PC-3 (cell line): ENCODE results near the gene FRMPD2. TPM values are rescaled to one million over a fixed set of nuclear protein-coding genes. Genes with fewer than 3 reads are reported as not detected.

Experiments
- ATAC-seq: fragments of 200-7000 bp; cut with Tn5 transposase; 2 replicates; pipeline ENCODE4 v1.9.1; 2020; ENCODE audit warnings: mild to moderate bottlenecking, moderate library complexity
- BruUV-seq: library from RNA; stranded (reverse); fragments of 400-500 nt; replicated peaks from 2 replicates; lab custom pipeline; 2021; lab: Mats Ljungman, UMichigan
- CTCF ChIA-PET: fragments of 300-600 bp; sonication (Branson Sonifier 250); formaldehyde crosslinking; loops from one replicate; lab custom pipeline; 2022; ENCODE audit warnings: antibody characterized with exemption; lab: Charles Lee
- POLR2A ChIA-PET: fragments of 300-600 bp; sonication (Branson Sonifier 250); formaldehyde crosslinking; loops from one replicate; lab custom pipeline; 2022; ENCODE audit warnings: antibody characterized with exemption; ENCODE audit not compliant: unreplicated experiment; lab: Charles Lee
- DNase-seq: peaks from one replicate; pipeline ENCODE4 v3.0.0-alpha.2; 2015
- H2AFZ ChIP-seq: fragments of 300-600 bp; sonication (generic); 2 replicates; pipeline ENCODE4 v1.6.0; 2016; ENCODE audit warnings: antibody characterized with exemption, low read length
- H3F3A ChIP-seq: fragments of 300-600 bp; sonication (generic); one replicate; pipeline ENCODE4 v1.6.0; 2017; ENCODE audit warnings: antibody characterized with exemption, low read length, control low read depth, mild to moderate bottlenecking; ENCODE audit not compliant: unreplicated experiment
- H3K27ac ChIP-seq: fragments of 300-600 bp; sonication (generic); 2 replicates; pipeline ENCODE4 v1.5.1; 2016; ENCODE audit warnings: mild to moderate bottlenecking, low read length
- H3K27me3 ChIP-seq: fragments of 300-600 bp; sonication (generic); 2 replicates; pipeline ENCODE4 v1.6.1; 2016; ENCODE audit warnings: low read length, mixed read lengths
- H3K36me3 ChIP-seq: fragments of 300-600 bp; sonication (generic); 2 replicates; pipeline ENCODE4 v1.6.1; 2016; ENCODE audit warnings: low read depth, mixed run types, low read length, mixed read lengths
- H3K4me1 ChIP-seq: fragments of 300-600 bp; sonication (generic); 2 replicates; pipeline ENCODE4 v1.5.1; 2016; ENCODE audit warnings: low read length; ENCODE audit not compliant: insufficient read depth
- H3K4me2 ChIP-seq: fragments of 300-600 bp; sonication (generic); 2 replicates; pipeline ENCODE4 v1.6.0; 2016; ENCODE audit warnings: low read length
- H3K4me3 ChIP-seq: fragments of 300-600 bp; sonication (generic); 2 replicates; pipeline ENCODE4 v1.5.1; 2016; ENCODE audit warnings: mild to moderate bottlenecking, low read length, mixed read lengths
- H3K79me2 ChIP-seq: fragments of 300-600 bp; sonication (generic); 2 replicates; pipeline ENCODE4 v1.6.1; 2017; ENCODE audit warnings: low read length, mixed read lengths
- H3K9ac ChIP-seq: fragments of 300-600 bp; sonication (generic); 2 replicates; pipeline ENCODE4 v1.6.0; 2016; ENCODE audit warnings: mild to moderate bottlenecking, low read length
- H3K9me2 ChIP-seq: fragments of 300-600 bp; sonication (generic); replicated peaks from 2 replicates; pipeline ENCODE4 v1.6.1; 2016; ENCODE audit warnings: mixed run types, low read length, mixed read lengths
- H3K9me3 ChIP-seq: fragments of 300-600 bp; sonication (generic); 2 replicates; pipeline ENCODE4 v1.6.1; 2016; ENCODE audit warnings: low read length, mixed read lengths
- H4K20me1 ChIP-seq: fragments of 300-600 bp; sonication (generic); 2 replicates; pipeline ENCODE4 v1.6.1; 2016; ENCODE audit warnings: low read length, mixed read lengths
- EZH2 ChIP-seq: fragments of 300-600 bp; sonication (generic); IDR thresholded peaks from one replicate; pipeline ENCODE4 v1.6.1; 2017; ENCODE audit warnings: antibody characterized with exemption, mild to moderate bottlenecking, low read length; ENCODE audit not compliant: unreplicated experiment
- EZH2phosphoT487 ChIP-seq: fragments of 300-600 bp; sonication (generic); IDR thresholded peaks from 2 replicates; pipeline ENCODE4 v1.6.1; 2018; ENCODE audit warnings: mild to moderate bottlenecking, antibody characterized with exemption, low read length, borderline replicate concordance
- intact Hi-C: fragments of 100-400 bp; cut with micrococcal nuclease; formaldehyde crosslinking; loops from 2 replicates; pipeline ENCODE4 v1.9.0; 2023
- total RNA-seq: library from RNA; depleted of rRNA; stranded (reverse); fragments of >200 nt; gene quantifications from 2 replicates; pipeline ENCODE4 v1.2.3, GENCODE V29; 2014
- TF ChIP-seq, protein P1 (sequence below): fragments of 300-600 bp; sonication (generic); conservative IDR thresholded peaks from 2 replicates; pipeline ENCODE4 v1.5.1; 2017; ENCODE audit warnings: antibody characterized with exemption, low read depth, mild to moderate bottlenecking, low read length

The FRMPD2 gene
- total RNA-seq, 1 experiment from 2014 or later = 0.11 TPM

GRCh38 chr10:48227213-48227612 lies 47.3 kb downstream of the FRMPD2 start:
- H3K79me2 ChIP-seq = no peaks in the 10 kb centered on the region
- TF ChIP-seq EZH2 = no peak
- TF ChIP-seq EZH2phosphoT487 = no peak
- TF ChIP-seq, protein P1, sequence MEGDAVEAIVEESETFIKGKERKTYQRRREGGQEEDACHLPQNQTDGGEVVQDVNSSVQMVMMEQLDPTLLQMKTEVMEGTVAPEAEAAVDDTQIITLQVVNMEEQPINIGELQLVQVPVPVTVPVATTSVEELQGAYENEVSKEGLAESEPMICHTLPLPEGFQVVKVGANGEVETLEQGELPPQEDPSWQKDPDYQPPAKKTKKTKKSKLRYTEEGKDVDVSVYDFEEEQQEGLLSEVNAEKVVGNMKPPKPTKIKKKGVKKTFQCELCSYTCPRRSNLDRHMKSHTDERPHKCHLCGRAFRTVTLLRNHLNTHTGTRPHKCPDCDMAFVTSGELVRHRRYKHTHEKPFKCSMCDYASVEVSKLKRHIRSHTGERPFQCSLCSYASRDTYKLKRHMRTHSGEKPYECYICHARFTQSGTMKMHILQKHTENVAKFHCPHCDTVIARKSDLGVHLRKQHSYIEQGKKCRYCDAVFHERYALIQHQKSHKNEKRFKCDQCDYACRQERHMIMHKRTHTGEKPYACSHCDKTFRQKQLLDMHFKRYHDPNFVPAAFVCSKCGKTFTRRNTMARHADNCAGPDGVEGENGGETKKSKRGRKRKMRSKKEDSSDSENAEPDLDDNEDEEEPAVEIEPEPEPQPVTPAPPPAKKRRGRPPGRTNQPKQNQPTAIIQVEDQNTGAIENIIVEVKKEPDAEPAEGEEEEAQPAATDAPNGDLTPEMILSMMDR = no peak
- H3K27ac ChIP-seq = no peak overlapping the region
- no peaks in the 10 kb centered on the region for H4K20me1 ChIP-seq
- intact Hi-C loops = no loop called here
- no peak overlapping the region for H3K4me2 ChIP-seq
- BruUV-seq = no TSS peak
- H3K4me1 ChIP-seq = no peaks in the 10 kb centered on the region
- no peak overlapping the region for H3K4me3 ChIP-seq
- H3K36me3 ChIP-seq = no peaks in the 10 kb centered on the region
- no peak for DNase-seq
- no peaks in the 10 kb centered on the region for H3K9me2 ChIP-seq
- ChIA-PET POLR2A (no interaction called here), CTCF (no interaction called here)
- H3K27me3 ChIP-seq = peaks cover 15% of the 10 kb centered on the region
- no peaks in the 10 kb centered on the region for H3F3A ChIP-seq
- H3K9ac ChIP-seq = no peak overlapping the region
- ATAC-seq = no peak
- H2AFZ ChIP-seq = no peak overlapping the region
- H3K9me3 ChIP-seq = no peaks in the 10 kb centered on the region

GRCh38 chr10:48224979-48225560 lies 49.4 kb downstream of the FRMPD2 start:
- H3K4me1 ChIP-seq = no peaks in the 10 kb centered on the region
- H3K4me2 ChIP-seq = no peak overlapping the region
- H2AFZ ChIP-seq = no peak overlapping the region
- no peaks in the 10 kb centered on the region for H3K36me3 ChIP-seq
- H3K4me3 ChIP-seq = no peak overlapping the region
- no peak overlapping the region for H3K9ac ChIP-seq
- no peaks in the 10 kb centered on the region for H3F3A ChIP-seq
- no peaks in the 10 kb centered on the region for H4K20me1 ChIP-seq
- POLR2A ChIA-PET = no interaction called here
- H3K9me2 ChIP-seq = no peaks in the 10 kb centered on the region
- CTCF ChIA-PET = no interaction called here
- H3K9me3 ChIP-seq = no peaks in the 10 kb centered on the region
- intact Hi-C loops = no loop called here
- DNase-seq = no peak
- H3K27me3 ChIP-seq = peaks cover 15% of the 10 kb centered on the region
- no peaks in the 10 kb centered on the region for H3K79me2 ChIP-seq
- ATAC-seq = no peak
- H3K27ac ChIP-seq = no peak overlapping the region
- TF ChIP-seq, protein P1 = no peak
- no peak for TF ChIP-seq EZH2phosphoT487
- TF ChIP-seq EZH2 = no peak
- BruUV-seq = no TSS peak

DNA sequence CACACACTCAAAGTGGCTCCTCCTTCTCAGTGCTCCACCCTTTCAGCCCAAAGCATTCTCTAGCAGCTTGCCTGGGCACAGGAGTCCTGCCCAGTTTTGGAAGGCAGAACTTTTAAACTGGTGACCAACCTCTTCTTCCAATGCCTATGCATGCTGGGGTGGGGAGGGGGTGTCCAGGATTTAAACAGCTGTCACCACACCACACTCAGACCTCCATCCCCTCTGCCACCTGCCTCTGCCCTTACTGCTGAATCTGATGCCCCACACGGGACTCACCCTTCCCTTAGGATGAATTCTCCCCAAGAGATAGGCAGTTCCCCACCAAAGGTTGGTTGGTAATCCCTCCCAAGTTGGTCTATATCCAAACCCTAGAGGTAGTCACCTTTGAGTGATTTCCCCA lies 50.2 kb downstream of the FRMPD2 start:
- no peaks in the 10 kb centered on the region for H3K9me3 ChIP-seq
- no peaks in the 10 kb centered on the region for H3K4me1 ChIP-seq
- no peak overlapping the region for H3K4me2 ChIP-seq
- peaks cover 11% of the 10 kb centered on the region for H3K27me3 ChIP-seq
- no peak overlapping the region for H3K27ac ChIP-seq
- no TSS peak for BruUV-seq
- H3K9me2 ChIP-seq = no peaks in the 10 kb centered on the region
- H3F3A ChIP-seq = no peaks in the 10 kb centered on the region
- H4K20me1 ChIP-seq = no peaks in the 10 kb centered on the region
- ATAC-seq (no peak), DNase-seq (no peak)
- intact Hi-C loops = no loop called here
- no peak overlapping the region for H3K9ac ChIP-seq
- POLR2A ChIA-PET = no interaction called here
- H3K36me3 ChIP-seq = no peaks in the 10 kb centered on the region
- TF ChIP-seq, protein P1 = no peak
- TF ChIP-seq EZH2phosphoT487 (no peak), EZH2 (no peak)
- no peak overlapping the region for H2AFZ ChIP-seq
- H3K4me3 ChIP-seq = no peak overlapping the region
- CTCF ChIA-PET = no interaction called here
- H3K79me2 ChIP-seq = no peaks in the 10 kb centered on the region
